Activated naive CD8-positive, alpha-beta T cell (primary cell): ENCODE results near the gene SYCE3.

Experiments
- H3K27ac Mint-ChIP-seq: one replicate; pipeline ENCODE4 v1.8.0; 2021; ENCODE audit warnings: mixed read lengths
- H3K27me3 Mint-ChIP-seq: one replicate; pipeline ENCODE4 v1.8.0; 2021; ENCODE audit warnings: mixed read lengths
- H3K36me3 Mint-ChIP-seq: one replicate; pipeline ENCODE4 v1.8.0; 2021; ENCODE audit warnings: mixed read lengths
- H3K4me1 Mint-ChIP-seq: one replicate; pipeline ENCODE4 v1.8.0; 2021; ENCODE audit warnings: low read depth, mixed read lengths
- H3K4me3 Mint-ChIP-seq: one replicate; pipeline ENCODE4 v1.8.0; 2021; ENCODE audit warnings: mild to moderate bottlenecking, mixed read lengths
- H3K9me3 Mint-ChIP-seq: one replicate; pipeline ENCODE4 v1.8.0; 2021; ENCODE audit warnings: low read depth, mixed read lengths

The SYCE3 gene

DNA sequence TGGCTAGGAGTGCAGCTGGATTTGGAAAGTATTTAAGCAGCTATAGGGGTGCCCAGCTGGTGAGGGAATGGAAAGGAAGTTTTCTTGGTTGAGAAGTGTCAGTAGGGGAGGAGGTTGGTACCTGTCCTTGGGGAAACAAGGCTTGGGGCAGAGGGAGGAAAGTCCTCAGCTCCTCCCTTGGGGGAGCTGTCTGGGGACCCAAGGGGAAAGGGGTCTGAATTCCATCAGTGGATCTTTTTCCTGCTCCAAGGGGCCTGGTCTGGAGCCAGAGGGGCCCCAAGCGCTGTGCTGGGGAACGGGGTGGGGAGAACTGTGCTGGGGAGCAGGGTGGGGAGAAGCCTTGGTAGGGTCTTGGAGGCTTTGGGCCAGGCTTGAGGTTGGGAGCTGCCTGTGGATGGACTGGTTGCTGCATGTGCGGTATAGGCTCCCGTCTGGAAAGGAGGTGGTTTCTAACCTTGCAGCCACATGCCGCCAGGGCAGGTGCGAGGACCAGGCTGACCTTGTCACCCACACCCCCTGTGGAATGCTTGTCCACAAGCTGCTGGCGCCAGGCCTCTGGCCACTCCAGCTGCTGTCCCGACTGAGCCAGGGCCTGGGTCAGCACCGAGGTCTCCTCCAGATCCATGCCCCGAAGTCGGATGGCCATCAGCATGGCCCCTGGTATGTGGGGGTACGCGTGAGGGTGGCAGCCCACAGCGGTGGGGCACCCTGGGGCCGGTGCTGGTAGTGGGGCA lies 33.9 kb downstream of the SYCE3 start:
- Mint-ChIP-seq H3K4me3 (peak overlapping the region; percentile 77), H3K9me3 (no peaks in the 10 kb centered on the region), H3K27me3 (no peaks in the 10 kb centered on the region), H3K36me3 (peaks cover 2% of the 10 kb centered on the region), H3K27ac (peak overlapping the region; percentile 80), H3K4me1 (peaks cover 33% of the 10 kb centered on the region)

DNA sequence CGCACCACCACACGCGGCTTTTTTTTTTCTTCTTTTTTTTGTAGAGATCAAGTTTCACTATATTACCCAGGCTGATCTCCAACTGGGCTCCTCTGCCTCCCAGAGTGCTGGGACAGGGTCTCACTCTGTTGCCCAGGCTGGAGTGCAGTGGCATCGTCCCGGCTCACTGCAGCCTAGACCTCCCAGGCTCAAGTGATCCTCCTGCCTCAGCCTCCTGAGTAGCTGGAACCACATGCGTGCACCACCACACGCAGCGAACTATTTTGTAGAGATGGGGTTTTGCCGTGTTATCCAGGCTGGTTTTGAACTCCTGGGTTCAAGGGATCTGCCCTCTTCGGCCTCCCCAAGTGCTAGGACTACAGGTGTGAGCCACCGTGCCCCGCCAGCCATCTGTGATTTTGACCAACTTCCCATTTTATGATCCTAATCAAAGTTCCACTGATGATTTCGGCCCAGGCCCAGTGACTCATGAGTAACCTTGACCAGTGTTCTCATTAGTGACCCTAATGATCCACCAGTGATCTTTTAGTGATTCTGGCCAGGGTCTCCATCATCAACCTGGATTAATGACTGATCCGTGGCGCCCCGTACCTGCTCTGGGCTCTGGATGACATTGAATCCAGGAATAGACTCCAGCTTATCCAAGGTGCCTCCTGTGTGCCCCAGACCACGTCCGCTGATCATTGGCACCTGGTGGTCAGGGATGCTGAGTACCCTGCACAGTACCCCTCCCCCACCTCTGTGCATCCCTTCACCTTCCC lies 34.6 kb downstream of the SYCE3 start:
- Mint-ChIP-seq H3K27ac (peak overlapping the region; percentile 80), H3K9me3 (no peaks in the 10 kb centered on the region), H3K4me3 (peak overlapping the region; percentile 77), H3K4me1 (peaks cover 27% of the 10 kb centered on the region), H3K36me3 (peaks cover 2% of the 10 kb centered on the region), H3K27me3 (no peaks in the 10 kb centered on the region)

DNA sequence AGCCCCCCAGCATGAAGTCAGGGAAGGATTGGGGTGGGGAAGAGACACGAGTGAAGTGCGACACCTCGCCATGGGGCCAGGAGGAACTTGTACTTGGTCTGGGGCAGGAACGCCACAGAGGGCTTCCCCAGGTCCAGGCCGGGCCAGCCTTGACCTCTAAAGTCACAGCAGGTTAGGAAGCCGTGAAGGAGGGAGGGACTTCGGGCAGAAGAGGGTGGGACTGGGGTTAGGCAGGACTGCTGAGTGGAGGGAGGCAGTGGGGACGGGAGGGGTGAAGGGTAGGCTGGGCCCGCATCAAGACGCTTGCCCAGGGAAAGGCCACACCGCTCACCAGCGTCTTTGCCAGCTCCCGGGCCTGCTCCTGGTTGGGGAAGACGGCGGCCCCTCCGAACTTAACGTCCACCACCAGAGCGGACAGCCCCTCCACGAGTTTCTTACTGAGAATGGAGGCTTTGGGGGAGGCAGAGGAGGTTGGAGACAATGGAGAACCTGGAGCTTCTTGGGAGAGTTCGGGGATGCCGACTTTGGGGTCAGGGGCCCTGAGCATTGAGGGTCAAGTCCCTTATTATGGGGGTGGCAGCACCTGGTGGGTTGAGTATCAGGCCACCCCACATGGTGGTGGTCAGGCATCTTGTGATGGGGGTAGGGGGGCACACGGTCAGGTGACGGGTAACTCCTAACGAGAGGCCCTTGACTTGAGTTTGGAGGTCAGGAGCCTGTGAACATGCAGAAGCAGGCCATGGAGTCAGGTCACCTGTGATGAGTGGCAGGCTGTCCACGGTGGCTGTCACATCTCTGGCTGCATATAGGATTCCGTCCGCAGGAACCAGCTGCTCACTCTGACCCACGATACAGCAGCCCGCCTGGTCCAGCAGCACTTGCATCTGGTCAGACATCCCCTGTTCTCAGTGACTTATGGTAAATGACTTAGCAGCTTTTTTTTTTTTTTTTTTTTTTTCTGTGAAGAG lies 35.6 kb downstream of the SYCE3 start:
- Mint-ChIP-seq H3K36me3 (peaks cover 2% of the 10 kb centered on the region), H3K9me3 (no peaks in the 10 kb centered on the region), H3K4me3 (peak overlapping the region; percentile 77)

DNA sequence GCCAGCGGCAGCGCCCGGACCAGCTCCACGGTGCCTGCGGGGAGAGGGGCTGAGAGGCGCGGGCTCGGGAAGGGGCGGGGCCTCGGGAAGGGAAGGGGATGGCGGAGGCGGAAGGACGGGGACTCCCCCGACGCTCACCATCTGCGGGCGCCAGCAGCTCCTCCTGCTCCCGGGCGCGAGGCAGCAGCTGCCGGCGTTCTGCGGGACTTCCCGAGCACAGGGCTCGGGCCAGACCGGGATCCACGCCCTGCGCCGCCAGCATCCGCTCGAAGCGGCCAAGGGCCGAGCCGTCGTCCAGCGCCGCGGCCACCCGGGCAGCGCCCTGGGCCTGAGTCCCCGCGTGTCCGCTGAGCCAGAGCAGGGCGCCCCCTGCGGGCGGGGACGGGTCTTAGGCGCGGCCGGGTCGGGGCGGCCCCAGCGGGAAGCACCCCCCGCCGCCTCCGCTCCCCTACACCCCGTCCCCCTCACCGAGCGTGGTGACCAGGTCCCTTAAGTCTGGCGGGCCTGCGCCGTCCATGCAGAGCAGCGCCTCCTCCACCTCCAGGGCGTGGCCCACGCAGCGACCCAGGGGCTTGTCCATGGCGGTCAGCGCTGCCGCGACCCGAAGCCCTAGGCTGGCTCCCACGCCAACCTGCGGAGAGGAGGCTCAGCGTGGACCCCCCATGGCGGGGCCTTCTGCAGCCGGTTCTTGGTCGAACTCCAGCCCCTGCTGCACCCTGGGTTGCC lies 36.4 kb downstream of the SYCE3 start:
- Mint-ChIP-seq H3K4me3 (peak overlapping the region; percentile 77), H3K4me1 (peaks cover 23% of the 10 kb centered on the region), H3K27ac (peak overlapping the region; percentile 80), H3K9me3 (no peaks in the 10 kb centered on the region), H3K36me3 (peaks cover 2% of the 10 kb centered on the region), H3K27me3 (no peaks in the 10 kb centered on the region)

More for the DNA sequence above, 35.6 kb downstream of the SYCE3 start:
- peak overlapping the region; percentile 80 for H3K27ac Mint-ChIP-seq
- H3K4me1 Mint-ChIP-seq = peaks cover 23% of the 10 kb centered on the region
- no peaks in the 10 kb centered on the region for H3K27me3 Mint-ChIP-seq

DNA sequence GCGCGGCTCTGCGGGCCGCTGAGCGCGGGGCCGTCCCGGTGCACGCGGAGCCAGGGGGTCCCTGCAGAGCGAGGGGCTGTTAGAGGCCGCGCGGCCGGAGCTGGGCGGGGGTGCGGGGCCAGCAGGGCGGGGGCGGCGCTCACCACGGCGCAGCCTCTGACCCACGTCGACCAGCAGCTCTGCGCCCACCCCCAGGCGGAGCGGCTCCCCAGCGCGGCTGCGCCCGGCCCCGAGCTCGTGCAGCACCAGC lies 36.9 kb downstream of the SYCE3 start:
- no peaks in the 10 kb centered on the region for H3K9me3 Mint-ChIP-seq
- peaks cover 23% of the 10 kb centered on the region for H3K4me1 Mint-ChIP-seq
- peak overlapping the region; percentile 90 for H3K4me3 Mint-ChIP-seq
- peak overlapping the region; percentile 61 for H3K27ac Mint-ChIP-seq
- H3K36me3 Mint-ChIP-seq = peaks cover 2% of the 10 kb centered on the region
- no peaks in the 10 kb centered on the region for H3K27me3 Mint-ChIP-seq

DNA sequence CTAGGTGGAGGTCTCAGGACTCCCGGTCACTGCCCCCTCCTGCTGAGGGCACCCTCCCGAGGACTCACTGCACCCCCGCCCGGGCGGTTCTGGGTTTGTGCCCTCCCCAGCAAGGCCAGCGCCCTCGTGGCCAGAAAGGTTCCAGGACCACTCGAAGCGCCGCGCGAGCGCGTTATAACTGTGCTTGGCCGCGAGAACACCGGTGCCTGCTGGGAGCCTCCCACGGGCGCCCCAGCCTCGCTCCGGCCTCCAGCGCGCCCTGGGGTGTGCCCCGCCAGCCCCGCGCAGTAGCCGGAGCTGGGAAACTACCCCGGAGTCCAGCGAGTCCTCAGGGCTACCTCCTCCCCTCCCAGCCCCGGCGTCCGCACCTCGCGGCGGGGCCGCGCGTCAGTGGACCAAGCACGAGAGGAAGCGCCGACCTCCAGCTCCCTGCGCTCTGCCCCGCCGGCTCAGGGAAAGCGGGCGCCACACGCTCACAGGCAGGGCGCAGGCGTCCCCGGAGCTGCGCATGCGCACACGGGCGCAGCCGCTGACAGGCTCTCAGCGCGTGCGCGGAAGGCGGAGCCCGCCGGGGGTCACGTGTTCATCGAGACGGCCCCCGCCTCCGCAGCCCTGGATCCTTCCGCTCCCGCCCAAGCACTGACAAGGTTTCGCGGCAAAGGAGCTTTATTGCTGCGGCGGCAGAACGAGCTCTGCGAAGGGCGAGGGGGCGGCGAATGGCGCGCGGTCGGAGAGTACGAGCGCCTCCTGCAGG lies 37.4 kb downstream of the SYCE3 start, which contains the start of gene SCO2:
SCO2 (minus strand) TSS at position 495 of the 754 bp plus-strand sequence. CDS start 1,187 bp downstream, outside the sequence.
- H3K27me3 Mint-ChIP-seq = no peaks in the 10 kb centered on the region
- no peaks in the 10 kb centered on the region for H3K9me3 Mint-ChIP-seq
- H3K27ac Mint-ChIP-seq = peak within 1 kb of the TSS; percentile 61
- peaks cover 2% of the 10 kb centered on the region for H3K36me3 Mint-ChIP-seq
- peak within 1 kb of the TSS; percentile 90 for H3K4me3 Mint-ChIP-seq
- H3K4me1 Mint-ChIP-seq = peaks cover 23% of the 10 kb centered on the region

DNA sequence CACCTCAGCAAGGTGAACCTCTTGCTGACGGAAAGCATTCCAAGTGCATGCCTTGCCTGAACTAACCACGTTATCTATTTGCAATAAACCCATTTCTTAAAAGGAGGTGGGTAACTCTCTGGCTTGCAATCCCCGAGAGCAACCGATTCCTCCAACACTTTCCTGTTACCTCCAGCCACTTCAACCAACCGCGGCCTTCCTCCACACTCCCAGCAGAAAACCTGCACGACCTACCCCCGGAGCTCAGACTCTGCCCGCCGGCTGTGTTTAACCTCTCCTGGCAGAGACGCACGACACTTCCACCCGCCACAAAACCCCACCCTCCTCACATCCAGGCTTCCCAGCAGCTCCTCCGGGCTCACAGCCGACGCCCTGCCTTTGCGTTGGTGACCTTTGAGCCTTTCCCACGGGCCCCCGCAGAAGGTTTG lies 38.0 kb downstream of the SYCE3 start:
- Mint-ChIP-seq H3K4me3 (peak overlapping the region; percentile 90), H3K4me1 (peaks cover 23% of the 10 kb centered on the region), H3K27me3 (no peaks in the 10 kb centered on the region), H3K27ac (peak overlapping the region; percentile 59), H3K36me3 (peaks cover 2% of the 10 kb centered on the region), H3K9me3 (no peaks in the 10 kb centered on the region)

DNA sequence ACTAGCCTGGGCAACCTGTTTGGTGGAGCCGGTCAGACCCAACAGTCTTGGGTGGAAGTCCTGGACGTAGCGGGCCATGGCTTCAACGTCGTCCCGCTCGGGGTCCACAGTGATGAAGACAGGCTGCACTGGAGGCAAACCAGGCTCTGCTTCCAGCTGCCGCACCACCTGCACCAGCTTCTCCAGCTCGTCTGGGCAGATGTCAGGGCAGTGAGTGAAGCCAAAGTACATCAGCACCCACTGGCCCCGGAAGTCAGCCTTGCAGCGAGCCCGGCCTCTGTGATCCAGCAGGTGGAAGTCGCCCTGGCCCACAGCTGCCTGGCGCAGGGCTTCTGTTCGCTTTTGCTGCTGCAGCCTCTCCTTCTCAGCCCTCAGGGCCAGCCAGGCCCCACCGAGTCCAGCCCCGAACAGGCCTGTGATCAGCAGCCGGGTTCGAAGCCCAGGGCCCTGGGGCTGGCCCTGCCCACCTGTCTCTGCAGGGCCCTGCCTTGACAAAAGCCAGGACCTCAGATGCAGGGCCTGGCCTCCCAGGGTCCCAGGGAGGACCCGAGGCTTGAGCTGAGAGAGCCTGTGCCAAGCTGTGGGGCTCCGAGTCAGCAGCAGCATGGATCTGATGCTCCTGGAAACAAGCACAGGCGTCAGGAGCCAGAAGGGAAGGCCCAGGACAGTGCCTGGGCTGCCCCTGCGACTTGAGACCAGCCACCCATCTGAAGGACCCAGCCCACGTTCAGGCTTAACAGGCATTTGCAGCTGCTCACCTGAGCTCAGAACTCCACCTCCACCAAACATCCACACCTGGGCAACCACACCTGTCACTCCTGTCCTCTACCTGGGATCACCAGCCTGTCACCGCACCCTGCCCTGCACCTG lies 38.7 kb downstream of the SYCE3 start:
- Mint-ChIP-seq H3K4me1 (peaks cover 23% of the 10 kb centered on the region), H3K9me3 (no peaks in the 10 kb centered on the region), H3K36me3 (peaks cover 2% of the 10 kb centered on the region), H3K27me3 (no peaks in the 10 kb centered on the region), H3K4me3 (peak overlapping the region; percentile 90), H3K27ac (peak overlapping the region; percentile 59)

DNA sequence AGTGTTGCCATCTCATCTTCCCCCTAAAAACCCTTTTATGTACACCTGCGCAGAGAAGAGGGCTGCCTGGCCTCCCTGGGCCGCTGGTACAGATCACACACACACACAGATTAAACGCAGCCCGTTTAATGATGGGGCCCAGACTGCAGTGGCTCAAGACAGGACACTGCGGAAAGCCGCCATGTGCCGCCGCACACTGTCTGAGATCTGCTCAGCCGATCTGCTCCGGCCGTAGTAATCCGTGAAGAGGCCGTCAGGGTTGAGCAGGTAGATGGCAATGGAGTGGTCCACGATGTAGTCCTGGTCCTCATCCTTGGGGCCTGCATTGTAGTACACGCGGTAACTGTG lies 39.3 kb downstream of the SYCE3 start:
- peak overlapping the region; percentile 35 for H3K4me3 Mint-ChIP-seq
- no peaks in the 10 kb centered on the region for H3K27me3 Mint-ChIP-seq
- peaks cover 21% of the 10 kb centered on the region for H3K4me1 Mint-ChIP-seq
- no peak overlapping the region for H3K27ac Mint-ChIP-seq
- H3K36me3 Mint-ChIP-seq = peaks cover 2% of the 10 kb centered on the region
- H3K9me3 Mint-ChIP-seq = no peaks in the 10 kb centered on the region

DNA sequence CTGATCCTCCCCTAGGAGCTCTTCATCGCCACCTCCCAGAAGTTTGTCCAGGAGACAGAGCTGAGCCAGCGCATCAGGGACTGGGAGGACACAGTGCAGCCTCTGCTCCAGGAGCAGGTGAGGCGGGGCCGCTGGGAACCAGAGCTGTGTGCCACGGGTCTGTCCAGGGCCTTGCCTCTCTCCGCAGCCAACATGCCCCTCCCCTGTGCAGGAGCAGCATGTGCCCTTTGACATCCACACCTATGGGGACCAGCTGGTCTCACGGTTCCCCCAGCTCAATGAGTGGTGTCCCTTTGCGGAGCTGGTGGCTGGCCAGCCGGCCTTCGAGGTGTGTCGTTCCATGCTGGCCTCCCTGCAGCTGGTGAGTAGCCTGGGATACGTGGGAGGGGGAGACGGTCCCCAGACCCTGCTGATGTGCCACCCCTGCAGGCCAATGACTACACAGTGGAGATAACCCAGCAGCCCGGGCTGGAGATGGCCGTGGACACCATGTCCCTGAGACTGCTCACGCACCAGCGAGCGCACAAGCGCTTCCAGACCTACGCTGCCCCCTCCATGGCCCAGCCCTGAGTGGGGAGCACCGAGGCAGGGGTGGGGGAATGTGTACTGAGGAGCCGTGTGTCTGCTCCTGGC lies 39.8 kb downstream of the SYCE3 start:
- Mint-ChIP-seq H3K9me3 (no peaks in the 10 kb centered on the region), H3K27ac (no peak overlapping the region), H3K4me1 (peaks cover 17% of the 10 kb centered on the region), H3K27me3 (no peaks in the 10 kb centered on the region), H3K36me3 (peaks cover 2% of the 10 kb centered on the region), H3K4me3 (peak overlapping the region; percentile 35)

DNA sequence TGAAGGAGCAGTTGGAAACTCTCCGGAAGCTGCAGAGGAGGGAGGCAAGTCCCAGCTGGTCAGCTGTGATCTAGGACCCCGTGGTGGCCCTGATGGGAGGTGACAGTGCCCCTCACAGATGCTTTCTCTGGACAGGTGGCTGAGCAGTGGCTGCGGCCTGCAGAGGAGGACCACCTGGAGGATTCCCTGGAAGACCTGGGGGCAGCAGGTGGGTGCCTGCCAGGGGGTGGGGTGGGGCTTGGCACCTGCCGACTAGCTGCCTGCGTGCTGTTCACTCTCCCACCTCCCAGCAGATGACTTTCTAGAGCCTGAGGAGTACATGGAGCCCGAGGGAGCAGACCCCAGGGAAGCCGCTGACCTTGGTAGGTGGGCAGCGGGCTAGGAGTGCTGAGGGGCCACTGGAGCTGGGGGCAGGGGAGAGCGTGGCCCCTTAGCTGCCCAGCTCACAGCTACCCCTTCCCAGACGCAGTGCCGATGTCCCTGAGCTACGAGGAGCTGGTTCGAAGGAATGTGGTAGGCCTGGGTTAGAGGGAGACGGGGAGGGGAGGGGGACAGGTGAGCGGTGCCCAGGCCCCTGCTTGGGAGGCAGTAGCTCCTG lies 40.4 kb downstream of the SYCE3 start:
- Mint-ChIP-seq H3K27ac (no peak overlapping the region), H3K9me3 (no peaks in the 10 kb centered on the region), H3K4me3 (no peak overlapping the region), H3K4me1 (peaks cover 12% of the 10 kb centered on the region), H3K36me3 (peaks cover 2% of the 10 kb centered on the region), H3K27me3 (no peaks in the 10 kb centered on the region)

DNA sequence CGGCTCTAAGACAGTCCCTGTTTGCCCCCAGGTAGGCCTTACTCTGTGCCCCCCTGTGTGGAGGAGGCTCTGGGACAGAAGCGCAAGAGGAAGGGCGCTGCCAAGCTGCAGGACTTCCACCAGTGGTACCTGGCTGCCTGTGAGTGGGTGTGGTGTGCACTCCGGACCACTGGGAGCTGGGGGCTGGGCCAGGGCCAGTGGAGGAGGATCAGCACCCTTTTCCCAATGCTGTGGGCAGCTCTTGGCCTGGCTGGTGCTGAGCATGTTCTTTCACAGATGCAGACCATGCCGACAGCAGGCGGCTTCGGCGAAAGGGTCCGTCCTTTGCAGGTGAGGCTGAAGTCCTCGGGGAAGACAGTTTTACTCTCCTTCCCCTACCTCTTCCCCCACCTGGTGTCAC lies 41.0 kb downstream of the SYCE3 start:
- H3K4me1 Mint-ChIP-seq = peaks cover 7% of the 10 kb centered on the region
- H3K27me3 Mint-ChIP-seq = no peaks in the 10 kb centered on the region
- no peaks in the 10 kb centered on the region for H3K9me3 Mint-ChIP-seq
- no peak overlapping the region for H3K4me3 Mint-ChIP-seq
- no peak overlapping the region for H3K27ac Mint-ChIP-seq
- peaks cover 2% of the 10 kb centered on the region for H3K36me3 Mint-ChIP-seq
